ENCODE data around the gene CFAP61.

Gene CFAP61

GRCh38 chr20:20369250-20370093 lies 317.1 kb downstream of the CFAP61 start:
- DNase-seq = no peak

GRCh38 chr20:20370094-20370575 lies 317.8 kb downstream of the CFAP61 start:
- no peak for DNase-seq

- no peak for DNase-seq
Measured at GRCh38 chr20:20371083-20371482, 318.8 kb downstream of the CFAP61 start.

GRCh38 chr20:20371681-20372080 lies 319.3 kb downstream of the CFAP61 start:
- no peak for DNase-seq

- DNase-seq = no peak
Measured at GRCh38 chr20:20373091-20373571, 320.8 kb downstream of the CFAP61 start.

GRCh38 chr20:20375862-20376261 lies 323.5 kb downstream of the CFAP61 start:
- peak; percentile 81 for DNase-seq

- no peak for DNase-seq
Measured at GRCh38 chr20:20386192-20386591, 333.9 kb downstream of the CFAP61 start.

GRCh38 chr20:20390393-20390792 lies 338.1 kb downstream of the CFAP61 start:
- no peak for DNase-seq

GRCh38 chr20:20391115-20391514 lies 338.8 kb downstream of the CFAP61 start:
- no peak for DNase-seq

- DNase-seq = no peak
Measured at GRCh38 chr20:20391766-20392165, 339.4 kb downstream of the CFAP61 start.

- DNase-seq = no peak
Measured at GRCh38 chr20:20393207-20394120, 341.1 kb downstream of the CFAP61 start.

- DNase-seq = no peak
Measured at GRCh38 chr20:20395087-20395486, 342.8 kb downstream of the CFAP61 start.

- no peak for DNase-seq
Measured at GRCh38 chr20:20395903-20396568, 343.7 kb downstream of the CFAP61 start.

GRCh38 chr20:20396794-20397193 lies 344.5 kb downstream of the CFAP61 start:
- no peak for DNase-seq

- no peak for DNase-seq
Measured at GRCh38 chr20:20398123-20398522, 345.8 kb downstream of the CFAP61 start.

GRCh38 chr20:20399531-20400500 lies 347.5 kb downstream of the CFAP61 start:
- DNase-seq = no peak

GRCh38 chr20:20401991-20402390 lies 349.7 kb downstream of the CFAP61 start:
- DNase-seq = no peak

GRCh38 chr20:20404633-20405032 lies 352.3 kb downstream of the CFAP61 start:
- DNase-seq = no peak

- no peak for DNase-seq
Measured at GRCh38 chr20:20405623-20406022, 353.3 kb downstream of the CFAP61 start.

GRCh38 chr20:20406306-20406705 lies 354.0 kb downstream of the CFAP61 start:
- no peak for DNase-seq

Data from NCI-H1417 treated with DMSO at 0.1 percent for 48 hours (cell line).